K562 (cell line): ENCODE results near the gene MOB3B. TPM values are rescaled to one million over a fixed set of nuclear protein-coding genes. Genes with fewer than 3 reads are reported as not detected.

ENCODE experiments used
- ATAC-seq: fragments of 200-7000 bp; cut with Tn5 transposase; 3 replicates; pipeline ENCODE4 v1.9.1; 2020; ENCODE audit warnings: moderate library complexity
- BruUV-seq: library from RNA; stranded (reverse); fragments of 400-500 nt; replicated peaks from 2 replicates; lab custom pipeline; 2021; lab: Mats Ljungman, UMichigan
- CTCF ChIA-PET: fragments of 300-600 bp; formaldehyde crosslinking; extraction: SDS; loops from one replicate; lab custom pipeline; 2021; ENCODE audit warnings: low intra/inter-chr PET ratio; lab: Yijun Ruan, JAX
- POLR2A ChIA-PET: fragments of 300-600, 350-650 bp; sonication (Branson Sonifier 250); formaldehyde crosslinking; extraction: SDS; loops from one replicate; lab custom pipeline; 2021; ENCODE audit warnings: antibody characterized with exemption, inconsistent platforms; lab: Yijun Ruan, JAX
- DNase-seq, 4 experiments: peaks; one replicate each; pipeline versions ENCODE4 v3.0.0 to v3.0.0-alpha.2; 2011 to 2018; ENCODE audit warnings: low spot score in 3 of 4, mixed read lengths in 3 of 4; ENCODE audit errors: extremely low read depth in 1 of 4
- FAIRE-seq: peaks from 2 replicates; lab custom pipeline; 2011; peaks lifted over from hg19 to GRCh38; lab: Jason Lieb, UNC
- H2AFZ ChIP-seq: 2 replicates; pipeline ENCODE4 v1.6.0; 2011; ENCODE audit warnings: low read depth, low read length, control low read depth, inconsistent platforms
- H3K27ac ChIP-seq: fragments of 200-600 bp; 3 replicates; pipeline ENCODE4 v1.8.0; 2011; ENCODE audit warnings: low read depth, mild to moderate bottlenecking, control low read depth, inconsistent platforms, low read length, moderate library complexity, mixed read lengths; ENCODE audit errors: extremely low read depth
- H3K27me3 ChIP-seq, 2 experiments: fragments of 300-600 bp in 1 of 2; 2 replicates in 1 of 2; 3 replicates in 1 of 2; pipeline versions ENCODE4 v1.6.0 to v1.8.0; 2011; ENCODE audit warnings: inconsistent platforms in 2 of 2, low read length in 2 of 2, mild to moderate bottlenecking in 1 of 2, mixed read lengths in 1 of 2, moderate library complexity in 1 of 2; ENCODE audit not compliant: control insufficient read depth in 2 of 2, insufficient read depth in 2 of 2
- H3K36me3 ChIP-seq: fragments of 300-600 bp; 3 replicates; pipeline ENCODE4 v1.8.0; 2011; ENCODE audit warnings: mild to moderate bottlenecking, low read length, inconsistent platforms; ENCODE audit not compliant: control insufficient read depth, insufficient read depth
- H3K4me1 ChIP-seq, 2 experiments: fragments of 200-600 bp in 1 of 2; replicated peaks in 1 of 2; 2 replicates in 1 of 2; 3 replicates in 1 of 2; pipeline versions ENCODE4 v1.5.1 to v1.8.0; 2011; ENCODE audit warnings: inconsistent platforms in 2 of 2, low read length in 2 of 2, mild to moderate bottlenecking in 1 of 2, mixed read lengths in 1 of 2, moderate library complexity in 1 of 2; ENCODE audit not compliant: control insufficient read depth in 2 of 2, insufficient read depth in 2 of 2
- H3K4me2 ChIP-seq: 2 replicates; pipeline ENCODE4 v1.6.1; 2011; ENCODE audit warnings: low read length, control low read depth, inconsistent platforms, mixed read lengths; ENCODE audit not compliant: insufficient read depth
- H3K4me3 ChIP-seq: fragments of 200-600 bp; sonication (generic), shearing (Covaris generic); 2 replicates; pipeline ENCODE4 v1.5.1; 2016; ENCODE audit warnings: control low read depth, inconsistent platforms
- H3K79me2 ChIP-seq: fragments of 200-600 bp; 3 replicates; pipeline ENCODE4 v1.8.0; 2011; ENCODE audit warnings: low read length, inconsistent platforms; ENCODE audit not compliant: control insufficient read depth, insufficient read depth
- H3K9ac ChIP-seq, 2 experiments: 2 replicates each; pipeline versions ENCODE4 v1.6.0 to v1.6.1; 2011; ENCODE audit warnings: low read depth in 2 of 2, low read length in 2 of 2, control low read depth in 1 of 2, inconsistent platforms in 1 of 2, mild to moderate bottlenecking in 1 of 2, mixed read lengths in 1 of 2; ENCODE audit not compliant: insufficient read depth in 1 of 2
- H3K9me1 ChIP-seq: one replicate; pipeline ENCODE4 v1.6.0; 2011; ENCODE audit warnings: inconsistent platforms, mild to moderate bottlenecking, low read length, moderate library complexity; ENCODE audit not compliant: control insufficient read depth, insufficient read depth
- H3K9me3 ChIP-seq: replicated peaks from 2 replicates; pipeline ENCODE4 v1.5.1; 2011; ENCODE audit warnings: low read depth, low read length, inconsistent platforms; ENCODE audit not compliant: control insufficient read depth, insufficient read depth
- H4K20me1 ChIP-seq: replicated peaks from 2 replicates; pipeline ENCODE4 v1.6.1; 2011; ENCODE audit warnings: low read length, inconsistent platforms, mixed read lengths; ENCODE audit not compliant: control insufficient read depth, insufficient read depth
- CGGBP1 ChIP-seq: fragments of 250-450 bp; sonication (Bioruptor Pico); IDR thresholded peaks from 2 replicates; pipeline ENCODE4 v1.9.0; 2021; ENCODE audit warnings: mild to moderate bottlenecking
- HLTF ChIP-seq: fragments of 450-650 bp; IDR thresholded peaks from 2 replicates; pipeline ENCODE4 v1.6.1; 2016
- HMGN3 ChIP-seq: IDR thresholded peaks from 2 replicates; pipeline ENCODE4 v1.6.1; 2011; ENCODE audit warnings: borderline replicate concordance, low read depth, mild to moderate bottlenecking, mixed read lengths, low read length; ENCODE audit not compliant: insufficient read length; ENCODE audit errors: extremely low read depth
- IRF9 ChIP-seq: fragments of 450-650 bp; IDR thresholded peaks from 2 replicates; pipeline ENCODE4 v1.6.1; 2016; ENCODE audit warnings: missing biosample characterization, missing genetic modification characterization
- KHSRP ChIP-seq: fragments of 450-650 bp; IDR thresholded peaks from 2 replicates; pipeline ENCODE4 v1.6.1; 2017
- NFIC ChIP-seq: fragments of 450-650 bp; IDR thresholded peaks from 2 replicates; pipeline ENCODE4 v1.6.1; 2017; ENCODE audit warnings: mild to moderate bottlenecking, inconsistent platforms
- NR2C1 ChIP-seq, 2 experiments: fragments of 450-650 bp; IDR thresholded peaks; 2 replicates each; pipeline ENCODE4 v1.6.1; 2017; ENCODE audit warnings: mild to moderate bottlenecking in 2 of 2, antibody characterized with exemption in 1 of 2, inconsistent platforms in 1 of 2, missing compliant biosample characterization in 1 of 2, missing genetic modification characterization in 1 of 2
- PKNOX1 ChIP-seq: fragments of 450-650 bp; IDR thresholded peaks from 2 replicates; pipeline ENCODE4 v1.6.1; 2016
- RBM34 ChIP-seq: fragments of 200-400 bp; formaldehyde crosslinking; IDR thresholded peaks from 2 replicates; pipeline ENCODE4 v1.6.1; 2018; ENCODE audit warnings: low read length, borderline replicate concordance; ENCODE audit not compliant: insufficient read depth
- SAP30 ChIP-seq: fragments of 200-600 bp; sonication (generic); IDR thresholded peaks from 2 replicates; pipeline ENCODE4 v1.6.1; 2012; ENCODE audit warnings: borderline replicate concordance, low read depth, mild to moderate bottlenecking, moderate library complexity, low read length, control low read depth, inconsistent platforms; ENCODE audit not compliant: insufficient read depth, poor library complexity, severe bottlenecking
- SMARCB1 ChIP-seq: IDR thresholded peaks from 2 replicates; pipeline ENCODE4 v1.6.1; 2011; ENCODE audit warnings: improper control_type of control experiment, low read depth; ENCODE audit not compliant: insufficient read length
- SNRNP70 ChIP-seq: fragments of 200-400 bp; formaldehyde crosslinking; optimal IDR thresholded peaks from 2 replicates; pipeline ENCODE3; 2017; ENCODE audit warnings: low read depth, low read length
- STAT5A ChIP-seq: IDR thresholded peaks from 2 replicates; pipeline ENCODE4 v1.6.1; 2012; ENCODE audit warnings: low read length, inconsistent platforms, borderline replicate concordance
- ZNF431 ChIP-seq: sonication (generic); formaldehyde crosslinking; IDR thresholded peaks from 2 replicates; pipeline ENCODE4 v1.8.0; 2022; ENCODE audit warnings: mild to moderate bottlenecking, missing genetic modification reagents
- WGBS: fragments of 100-300 bp; shearing (Covaris generic); methylation state at CpG from one replicate; pipeline ENCODE4 v1.1.6; 2016; ENCODE audit warnings: low coverage, mixed read lengths; ENCODE audit not compliant: insufficient coverage; ENCODE audit errors: missing lambda C conversion rate; 5-methylcytosine and 5-hydroxymethylcytosine counted together
- in situ Hi-C: fragments of 300-500 bp; cut with MboI; formaldehyde crosslinking; loops from 4 replicates; pipeline ENCODE4 v1.15.0; 2018; ENCODE audit warnings: inconsistent platforms, mixed read lengths
- intact Hi-C: fragments of 100-400 bp; cut with micrococcal nuclease; formaldehyde crosslinking; loops from 2 replicates; pipeline ENCODE4 v1.14.2; 2022
- polyA plus RNA-seq, 8 experiments: library from polyadenylated mRNA; depleted of rRNA in 4 of 8; stranded (reverse) in 5 of 8; unstranded in 3 of 8; fragments of >200 nt; fragmentation: Nextera tagmentation in 2 of 8; fragmentation: Illumina TruSeq in 1 of 8; extraction: Ambion mirVana in 2 of 8; extraction: Trizol in 1 of 8; gene quantifications; 2 replicates each; pipeline versions ENCODE4 v1.2.1 to v1.2.3, GENCODE V29; 2011 to 2014; ENCODE audit warnings: inconsistent platforms in 1 of 8, missing spikeins in 1 of 8
- total RNA-seq, 7 experiments: library from RNA; depleted of rRNA in 6 of 7; stranded (reverse); fragments of >200 nt in 6 of 7; fragmentation: Illumina TruSeq in 2 of 7; extraction: Trizol in 2 of 7; gene quantifications; 2 replicates each; pipeline versions ENCODE4 v1.2.1 to v1.2.3, GENCODE V29; 2011 to 2021; ENCODE audit warnings: low replicate concordance in 1 of 7
- TF ChIP-seq, protein P1 (sequence below): fragments of 450-650 bp; IDR thresholded peaks from 2 replicates; pipeline ENCODE4 v1.6.1; 2016; ENCODE audit warnings: low read depth, mild to moderate bottlenecking, moderate library complexity
- TF ChIP-seq, protein P2 (sequence below): fragments of 450-650 bp; conservative IDR thresholded peaks from 2 replicates; pipeline ENCODE4 v1.6.1; 2016; ENCODE audit warnings: missing genetic modification characterization, low read depth, mild to moderate bottlenecking, control low read depth, missing compliant biosample characterization

The MOB3B gene
- total and polyA plus RNA-seq, 9 of the 15 experiments (the other 6 are each of a cell fraction or from before 2014, with no cell fraction given), result 3.6 to 12.8 (median 7.2) TPM

DNA sequence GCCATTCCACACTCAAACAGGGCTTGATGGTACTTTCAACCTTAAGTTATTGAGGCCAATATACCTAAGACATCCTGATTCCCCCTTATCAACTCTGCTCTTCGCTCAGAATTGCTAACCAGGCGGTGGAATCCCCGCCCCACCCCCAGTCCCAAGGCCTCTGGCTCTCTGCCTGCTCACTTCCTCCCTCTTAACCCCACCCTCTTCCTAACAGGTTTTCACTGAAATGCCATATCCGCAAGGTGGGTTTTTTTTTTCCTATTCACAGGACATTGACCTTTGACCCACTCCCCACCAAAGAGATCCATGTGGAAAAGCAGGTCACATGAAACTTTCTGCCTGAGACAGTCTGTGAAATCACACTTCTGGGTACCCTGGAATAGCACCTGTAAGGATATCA is 72.2 kb downstream of the MOB3B start:
- Histone ChIP-seq H3K4me3 (no peak overlapping the region), H2AFZ (no peak overlapping the region), H3K4me2 (no peak overlapping the region; the same call in 1 of the 2 replicates), H3K36me3 (peaks cover 25% of the 10 kb centered on the region; the same call in 2 of the 3 replicates), H3K9me3 (no peaks in the 10 kb centered on the region), H3K9me1 (no peaks in the 10 kb centered on the region), H3K79me2 (peaks cover 81% of the 10 kb centered on the region), H4K20me1 (no peaks in the 10 kb centered on the region), H3K27ac (peak overlapping the region; percentile 52), H3K27me3 (no peaks in the 10 kb centered on the region), H3K9ac (no peak overlapping the region; a peak in 1 of 4 replicates), H3K4me1 (peaks cover 0 to 31% of the 10 kb centered on the region in 2 experiments; a peak in 3 of 5 replicates)
- WGBS, result no CpG with 5 or more reads among the region's 4 CpGs
- intact Hi-C loops (no loop called here), in situ Hi-C loops (loop anchor here (10.0 kb wide), 1 partner anchor 67 kb away; the partner anchor contains the start of genes IFNK and MOB3B)
- FAIRE-seq (peak; percentile 71), ATAC-seq (peak; percentile 84), DNase-seq (peak; percentile 10 to 69 (median 34))
- ChIA-PET POLR2A (interaction anchor here (1.2 kb wide), 1 partner anchor 15 kb away, joined by 5 read pairs; no protein-coding TSS in a partner anchor), CTCF (no interaction called here)
- no TSS peak for BruUV-seq
- TF ChIP-seq SMARCB1, result no peak
- TF ChIP-seq HLTF, result no peak
- TF ChIP-seq SNRNP70, result no peak
- no peak for TF ChIP-seq KHSRP
- no peak for TF ChIP-seq STAT5A
- TF ChIP-seq NR2C1 (IDR thresholded peaks at IDR 0.05), result peak; percentile 33; the same call in 1 of the 2 replicates
- TF ChIP-seq NR2C1 (tag; IDR thresholded peaks at IDR 0.05), result no peak
- TF ChIP-seq, protein P1, sequence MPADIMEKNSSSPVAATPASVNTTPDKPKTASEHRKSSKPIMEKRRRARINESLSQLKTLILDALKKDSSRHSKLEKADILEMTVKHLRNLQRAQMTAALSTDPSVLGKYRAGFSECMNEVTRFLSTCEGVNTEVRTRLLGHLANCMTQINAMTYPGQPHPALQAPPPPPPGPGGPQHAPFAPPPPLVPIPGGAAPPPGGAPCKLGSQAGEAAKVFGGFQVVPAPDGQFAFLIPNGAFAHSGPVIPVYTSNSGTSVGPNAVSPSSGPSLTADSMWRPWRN, result no peak
- no peak for TF ChIP-seq PKNOX1
- no peak for TF ChIP-seq HMGN3
- no peak for TF ChIP-seq SAP30
- TF ChIP-seq ZNF431, result no peak
- no peak for TF ChIP-seq IRF9 (tag)
- TF ChIP-seq NFIC, result peak; percentile 34; the same call in 1 of the 2 replicates
- TF ChIP-seq CGGBP1, result no peak
- TF ChIP-seq, protein P2, sequence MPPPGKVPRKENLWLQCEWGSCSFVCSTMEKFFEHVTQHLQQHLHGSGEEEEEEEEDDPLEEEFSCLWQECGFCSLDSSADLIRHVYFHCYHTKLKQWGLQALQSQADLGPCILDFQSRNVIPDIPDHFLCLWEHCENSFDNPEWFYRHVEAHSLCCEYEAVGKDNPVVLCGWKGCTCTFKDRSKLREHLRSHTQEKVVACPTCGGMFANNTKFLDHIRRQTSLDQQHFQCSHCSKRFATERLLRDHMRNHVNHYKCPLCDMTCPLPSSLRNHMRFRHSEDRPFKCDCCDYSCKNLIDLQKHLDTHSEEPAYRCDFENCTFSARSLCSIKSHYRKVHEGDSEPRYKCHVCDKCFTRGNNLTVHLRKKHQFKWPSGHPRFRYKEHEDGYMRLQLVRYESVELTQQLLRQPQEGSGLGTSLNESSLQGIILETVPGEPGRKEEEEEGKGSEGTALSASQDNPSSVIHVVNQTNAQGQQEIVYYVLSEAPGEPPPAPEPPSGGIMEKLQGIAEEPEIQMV (tag), result no peak
- TF ChIP-seq RBM34, result no peak
